AG08395 (cell line): Measurements from ENCODE around the gene TTYH2.

Experiments
- DNase-seq: peaks from one replicate; pipeline ENCODE4 v3.0.0; 2012; ENCODE audit warnings: mixed read lengths, low spot score

TTYH2 gene

DNA sequence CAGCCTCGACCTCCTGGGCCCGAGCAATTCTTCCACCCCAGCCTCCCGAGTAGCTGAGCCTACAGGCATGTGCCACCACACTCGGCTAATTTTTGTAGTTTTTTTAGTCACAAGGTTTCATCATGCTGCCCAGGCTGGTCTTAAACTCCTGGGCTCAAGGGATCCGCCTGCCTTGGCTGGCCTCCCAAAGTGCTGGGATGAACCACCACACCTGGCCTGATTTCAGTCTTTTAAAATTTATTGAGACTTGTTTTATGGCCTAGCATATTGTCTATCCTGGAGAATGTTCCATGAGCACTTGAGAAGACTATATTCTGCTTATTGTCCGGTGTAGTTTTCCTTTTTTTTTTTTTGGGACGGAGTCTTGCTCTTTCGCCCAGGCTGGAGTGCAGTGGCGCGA is 79.1 kb downstream of the TTYH2 start:
- DNase-seq, result no peak

DNA sequence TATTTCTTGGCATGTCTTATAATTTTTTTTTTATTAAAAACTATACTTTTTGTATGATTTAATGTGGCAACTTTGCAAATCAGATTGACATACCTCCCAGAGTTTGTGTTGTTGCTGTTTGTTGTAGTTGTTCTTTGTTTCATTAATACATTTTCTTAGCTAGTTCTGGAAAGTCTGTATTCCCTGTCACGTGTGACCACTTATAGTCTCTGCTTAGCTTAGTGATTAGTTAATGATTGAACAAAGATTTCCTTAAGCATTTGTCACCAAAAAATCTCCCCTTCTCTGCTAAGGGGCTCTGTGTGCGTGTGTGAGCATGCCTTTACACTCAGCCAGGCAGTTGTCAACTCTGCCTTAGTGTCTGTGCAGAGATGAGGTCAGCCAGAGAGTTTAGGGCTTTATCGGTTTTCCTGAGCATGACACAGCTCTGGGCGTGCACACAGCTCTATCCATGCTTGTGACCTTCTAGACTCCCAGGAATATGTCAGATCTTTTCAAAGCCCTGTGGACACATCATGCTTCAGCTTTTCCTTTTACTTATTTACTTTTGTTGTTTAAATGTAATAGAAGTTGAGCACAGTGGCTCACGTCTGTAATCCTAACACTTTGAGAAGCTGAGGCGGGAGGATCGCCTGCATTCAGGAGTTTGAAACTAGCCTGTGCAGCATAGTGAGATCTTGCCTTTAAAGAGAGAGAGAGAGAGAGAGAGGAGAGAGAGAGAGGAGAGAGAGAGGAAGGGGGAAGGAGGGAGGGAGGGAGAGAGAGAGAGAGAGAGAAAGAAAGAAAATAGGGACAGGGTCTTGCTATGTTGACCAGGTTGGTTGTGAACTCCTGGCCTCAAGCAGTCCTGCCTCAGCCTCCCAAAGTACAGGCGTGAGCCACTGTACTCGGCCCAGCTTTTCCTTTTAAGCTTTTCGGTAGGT is 82.5 kb downstream of the TTYH2 start:
- no peak for DNase-seq

DNA sequence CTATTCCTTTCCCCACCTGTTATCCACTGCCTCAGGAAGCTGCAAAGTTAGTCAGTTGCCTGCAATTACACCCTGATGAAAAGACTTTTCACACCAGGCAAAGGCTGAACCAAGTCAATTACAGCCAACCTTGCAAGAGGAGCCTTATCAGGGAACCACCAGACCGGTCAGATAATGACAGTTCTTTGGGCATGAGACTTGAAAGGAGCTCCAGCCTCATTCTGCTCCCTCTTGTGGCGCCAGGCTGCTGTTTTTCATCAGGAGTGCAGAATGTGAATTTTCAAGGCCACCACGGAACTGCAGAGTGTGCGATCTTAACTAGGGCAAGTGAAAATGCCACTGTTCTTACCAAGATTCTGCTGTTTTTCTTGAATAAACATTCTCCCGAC is 83.2 kb downstream of the TTYH2 start:
- peak; percentile 34 for DNase-seq

DNA sequence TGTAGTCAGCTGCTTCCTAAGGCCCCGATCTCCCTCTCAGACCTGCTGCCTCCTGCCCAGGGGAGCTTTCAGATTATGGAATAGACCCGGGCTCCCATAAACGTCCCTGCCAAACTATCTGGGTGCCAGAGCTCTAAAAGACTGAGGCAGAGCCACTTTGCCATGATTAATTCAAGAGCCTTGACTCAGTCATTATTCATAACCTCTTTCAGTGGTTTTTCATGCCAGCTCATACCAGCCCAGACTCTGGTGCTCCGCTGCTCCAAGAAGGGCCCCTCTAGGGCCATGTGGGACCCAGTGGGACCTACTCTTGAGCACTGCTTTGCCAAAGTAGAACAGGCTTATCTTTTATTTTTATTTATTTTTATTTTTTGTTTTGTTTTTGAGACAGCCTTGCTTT is 84.6 kb downstream of the TTYH2 start:
- no peak for DNase-seq

DNA sequence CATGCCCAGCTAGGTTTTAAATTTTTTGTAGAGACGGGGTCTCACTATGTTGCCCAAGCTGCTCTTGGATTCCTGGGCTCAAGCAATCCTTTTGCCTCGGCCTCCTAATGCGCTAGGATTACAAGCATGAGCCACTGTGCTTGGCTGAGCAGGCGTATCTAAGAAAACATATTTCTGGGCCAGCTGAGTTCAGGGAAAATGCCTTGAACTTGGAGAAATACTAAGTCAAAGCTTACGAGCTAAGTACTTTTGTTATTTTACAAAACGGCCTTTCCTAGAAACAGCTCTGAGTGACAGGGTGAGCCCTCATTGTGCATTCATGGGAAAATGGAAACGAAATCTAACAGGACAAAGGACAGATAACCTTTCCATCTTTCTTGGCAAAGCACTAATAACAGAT is 85.4 kb downstream of the TTYH2 start:
- no peak for DNase-seq

DNA sequence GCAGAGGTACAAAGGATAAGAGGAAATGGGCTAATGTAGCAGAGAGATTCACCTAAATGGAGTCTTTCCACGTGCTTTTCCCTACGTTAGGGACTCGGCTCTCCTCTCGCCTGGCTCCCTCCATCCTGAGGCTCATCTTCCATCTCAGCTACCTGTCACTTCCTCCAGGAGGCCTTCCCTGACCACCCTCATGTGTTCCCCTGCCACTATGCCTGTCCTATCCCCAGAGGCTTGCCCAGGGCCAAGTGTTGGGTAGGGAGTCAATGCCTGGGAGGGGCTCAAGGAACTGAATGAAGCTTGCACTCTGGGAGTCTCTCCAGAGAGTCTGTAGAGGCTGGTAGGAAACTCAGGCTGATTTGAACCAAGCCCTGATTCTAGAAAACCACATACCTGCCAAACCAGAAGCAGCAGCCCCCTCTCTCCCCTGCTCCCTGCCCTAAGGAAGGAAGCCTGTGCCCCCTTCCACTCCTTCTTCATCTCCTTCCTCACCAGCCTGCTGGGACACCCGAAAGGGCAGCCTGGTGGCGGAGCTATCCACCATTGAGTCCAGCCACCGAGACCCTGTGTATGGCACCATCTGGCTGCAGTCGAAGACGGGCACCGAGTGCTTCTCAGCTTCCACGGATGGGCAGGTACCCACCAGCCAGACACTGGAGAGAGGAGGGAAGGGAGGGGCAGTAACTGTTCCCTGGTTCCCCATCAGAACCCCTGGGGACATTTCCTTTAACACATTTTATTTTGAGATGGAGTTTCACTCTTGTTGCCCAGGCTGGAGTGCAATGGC is 86.0 kb downstream of the TTYH2 start:
- no peak for DNase-seq

DNA sequence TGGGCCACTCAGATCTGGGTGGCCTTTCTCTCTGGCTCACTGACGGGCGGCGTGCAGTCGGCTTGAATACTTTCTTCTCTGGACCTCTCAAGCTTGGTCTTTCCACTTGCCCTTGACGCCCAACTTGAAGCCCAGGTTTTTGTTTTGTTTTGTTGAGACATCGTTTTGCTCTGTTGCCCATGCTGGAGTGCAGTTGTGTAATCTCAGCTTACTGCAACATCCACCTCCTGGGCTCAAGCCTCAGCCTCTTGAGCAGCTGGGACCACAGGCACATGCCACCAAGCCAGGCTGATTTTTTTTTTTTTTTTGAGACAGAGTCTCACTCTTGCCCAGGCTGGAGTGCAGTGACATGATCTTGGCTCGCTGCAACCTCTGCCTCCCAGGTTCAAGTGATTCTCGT is 89.9 kb downstream of the TTYH2 start:
- DNase-seq, result no peak

DNA sequence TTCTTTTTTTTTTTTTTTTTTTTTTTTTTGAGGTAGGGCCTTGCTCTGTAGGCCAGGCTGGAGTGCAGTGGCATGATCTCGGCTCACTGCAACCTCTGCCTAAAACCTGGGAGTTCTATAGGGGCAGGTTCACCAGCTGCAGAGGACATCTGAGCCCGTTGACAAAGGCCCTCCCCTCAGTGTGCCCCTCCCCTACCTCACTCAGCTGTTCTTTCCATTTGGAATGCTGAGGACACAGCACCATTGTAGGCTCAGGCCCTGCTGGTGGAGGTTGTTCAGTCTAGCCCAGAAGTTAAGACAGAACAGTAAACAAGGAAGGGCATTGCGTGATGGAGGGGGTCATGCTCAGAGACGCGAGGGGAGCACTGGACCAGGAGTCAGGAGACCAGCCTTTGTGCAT is 90.8 kb downstream of the TTYH2 start:
- no peak for DNase-seq

DNA sequence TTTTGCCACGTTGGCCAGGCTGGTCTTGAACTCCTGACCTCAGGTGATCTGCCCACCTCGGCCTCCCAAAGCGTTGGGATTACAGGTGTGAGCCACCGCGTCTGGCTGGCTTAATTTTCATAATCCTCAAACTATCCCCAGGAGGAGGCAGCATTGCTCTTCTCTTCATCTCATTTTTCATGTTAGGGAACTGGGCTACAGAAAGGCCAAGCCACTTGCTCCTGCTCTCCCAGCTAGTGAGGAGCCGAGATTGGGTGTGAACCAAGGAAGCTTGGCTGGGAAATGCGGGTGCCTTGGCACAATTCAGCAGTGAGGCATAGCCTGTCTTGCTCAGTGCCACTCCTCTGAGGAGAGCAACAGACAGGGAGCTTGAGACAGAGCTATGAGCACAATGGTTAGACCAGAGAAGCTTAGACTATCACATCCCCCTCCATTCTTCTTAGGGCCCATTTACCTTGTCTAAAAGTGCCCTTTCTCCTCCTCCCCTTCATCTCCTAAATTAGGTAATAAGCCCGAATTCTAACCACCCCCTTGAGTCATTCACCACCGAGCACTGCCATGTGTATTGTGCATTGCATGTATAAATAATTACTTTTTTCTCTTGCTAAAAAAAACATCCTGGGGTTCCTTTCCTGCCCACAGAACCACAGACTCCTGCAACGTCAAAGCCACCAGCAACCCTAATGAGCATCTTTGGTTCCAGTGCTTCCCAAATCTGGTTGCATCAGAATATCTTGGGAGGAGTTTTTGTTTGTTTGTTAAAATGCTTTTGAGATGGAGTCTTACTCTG is 92.7 kb downstream of the TTYH2 start:
- no peak for DNase-seq

DNA sequence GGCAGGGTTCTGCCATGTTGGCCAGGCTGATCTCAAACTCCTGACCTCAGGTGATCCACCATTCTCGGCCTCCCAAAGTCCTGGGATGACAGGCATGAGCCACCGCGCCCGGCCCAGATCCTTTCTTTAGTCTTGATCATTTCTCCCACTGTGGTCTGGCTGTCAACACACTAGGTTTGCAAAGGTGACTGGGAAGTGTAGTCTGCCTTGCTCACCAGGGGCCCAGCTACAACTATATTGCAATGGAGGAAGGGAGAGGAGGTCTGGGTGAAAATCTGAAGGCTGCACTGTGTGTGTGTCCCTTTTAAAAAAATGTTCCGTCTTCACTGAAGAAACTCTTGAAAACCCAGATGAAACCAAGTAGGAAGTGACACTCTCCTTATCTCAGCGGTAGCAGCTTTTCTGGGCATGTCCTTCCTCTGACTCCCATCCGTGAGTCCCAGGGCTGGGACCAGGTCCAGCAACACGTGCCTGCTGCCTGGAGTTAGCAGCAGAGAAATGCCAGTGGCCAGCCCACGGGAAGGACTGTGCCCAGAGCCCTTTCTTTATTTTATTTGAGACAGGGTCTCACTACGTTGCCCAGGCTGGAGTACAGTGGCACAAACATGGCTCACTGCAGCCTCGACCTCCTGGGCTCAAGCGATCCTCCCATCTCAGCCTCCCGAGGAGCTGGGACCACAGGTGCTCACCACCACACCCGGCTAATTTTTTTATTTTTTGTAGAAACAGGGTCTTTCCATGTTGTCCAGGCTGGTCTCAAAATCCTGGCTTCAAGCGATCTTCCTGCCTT is 94.8 kb downstream of the TTYH2 start:
- no peak for DNase-seq

DNA sequence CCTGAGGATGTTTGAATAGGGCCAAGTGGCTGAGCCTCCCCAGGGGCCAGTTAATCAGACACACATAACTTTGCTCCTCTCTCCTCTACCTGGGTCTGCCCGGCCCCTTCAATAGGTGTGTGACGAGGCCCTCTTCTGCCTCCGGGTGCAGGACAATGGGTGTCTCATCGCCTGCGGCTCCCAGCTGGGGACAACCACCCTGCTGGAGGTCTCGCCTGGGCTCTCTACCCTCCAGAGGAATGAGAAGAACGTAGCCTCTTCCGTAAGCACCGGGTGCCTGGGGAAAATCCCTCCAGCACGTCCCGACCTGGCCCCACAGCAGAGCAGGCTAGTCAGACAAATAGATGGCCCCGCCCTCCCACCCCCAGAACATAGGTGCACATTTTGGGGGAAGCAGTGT is 96.5 kb downstream of the TTYH2 start:
- no peak for DNase-seq
